NCI-H748 (cell line): ENCODE data around the gene ZNF609.

Source experiments
- DNase-seq: peaks from one replicate; lab custom pipeline; 2025; ENCODE audit not compliant: unreplicated experiment; lab: John Stamatoyannopoulos, UW

The ZNF609 gene

DNA sequence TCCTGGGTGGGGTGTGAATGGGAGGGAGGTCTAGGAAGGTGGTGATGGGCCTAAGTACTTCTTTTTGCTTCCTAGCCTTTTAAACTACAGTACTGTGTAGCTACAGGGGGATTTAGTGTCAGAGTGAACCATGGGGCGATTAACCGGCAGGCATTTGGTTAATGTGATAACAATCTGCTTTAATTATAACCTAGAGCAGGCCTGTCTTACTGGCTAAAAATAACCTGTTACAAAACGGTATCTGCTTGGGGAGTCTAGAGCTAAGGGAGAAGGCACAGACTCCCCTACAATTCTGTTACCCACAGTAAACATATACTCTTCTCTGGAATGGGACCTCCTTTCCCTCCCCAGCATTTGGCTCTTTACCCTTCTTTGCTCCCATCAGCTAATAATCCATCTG lies 229.6 kb downstream of the ZNF609 start:
- no peak for DNase-seq

GRCh38 chr15:64690578-64691296 lies 230.4 kb downstream of the ZNF609 start:
- no peak for DNase-seq

GRCh38 chr15:64691896-64692565 lies 231.7 kb downstream of the ZNF609 start:
- no peak for DNase-seq

- DNase-seq: no peak
Measured at GRCh38 chr15:64693134-64693533, 232.8 kb downstream of the ZNF609 start.

GRCh38 chr15:64694816-64695215 lies 234.4 kb downstream of the ZNF609 start:
- no peak for DNase-seq

GRCh38 chr15:64695561-64695992 lies 235.2 kb downstream of the ZNF609 start:
- DNase-seq: peak; percentile 4

GRCh38 chr15:64696481-64696880 lies 236.1 kb downstream of the ZNF609 start:
- DNase-seq: no peak

DNA sequence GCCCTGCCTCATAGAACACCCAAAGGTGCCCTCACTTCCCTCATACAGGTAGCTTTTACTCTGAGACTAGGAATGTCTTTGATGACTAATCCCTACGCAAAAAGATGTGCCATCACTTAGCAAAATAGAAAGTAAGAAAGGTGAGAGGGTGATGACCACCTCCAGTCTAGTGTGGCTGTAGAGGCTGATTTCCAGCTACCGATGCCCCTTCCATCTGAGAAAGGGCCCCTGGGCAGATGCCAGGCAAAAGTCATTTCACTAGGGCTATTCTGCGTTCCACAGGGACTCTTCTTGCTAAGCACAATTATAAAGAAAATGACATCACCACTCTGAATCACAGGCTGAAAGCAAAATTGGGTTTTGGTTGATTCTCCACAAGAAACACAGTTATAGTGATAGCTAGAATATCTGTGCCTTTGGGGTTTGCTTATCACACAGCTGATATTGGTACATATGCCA lies 237.6 kb downstream of the ZNF609 start:
- no peak for DNase-seq

DNA sequence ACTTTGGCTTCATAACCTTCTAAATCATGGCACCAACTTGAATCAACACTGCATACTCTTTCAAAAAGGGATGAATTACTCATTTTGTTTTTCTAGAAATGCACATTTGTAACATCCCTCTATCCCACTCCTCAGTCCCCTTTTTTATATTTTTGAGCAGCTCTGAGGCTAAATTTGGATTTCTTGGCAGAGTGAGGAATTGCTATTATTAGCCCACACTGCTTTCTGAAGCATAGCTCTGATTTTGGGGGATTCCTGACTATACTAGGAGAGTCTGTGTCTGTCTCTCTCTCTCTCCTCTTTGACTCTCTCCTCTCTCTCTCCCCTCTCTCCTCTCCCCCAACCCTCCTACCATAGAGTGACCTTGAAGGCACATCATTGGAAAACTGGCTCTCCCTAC lies 238.4 kb downstream of the ZNF609 start:
- no peak for DNase-seq

- no peak for DNase-seq
Measured at GRCh38 chr15:64699751-64700388, 239.5 kb downstream of the ZNF609 start.

GRCh38 chr15:64701051-64701450 lies 240.7 kb downstream of the ZNF609 start:
- DNase-seq: no peak

DNA sequence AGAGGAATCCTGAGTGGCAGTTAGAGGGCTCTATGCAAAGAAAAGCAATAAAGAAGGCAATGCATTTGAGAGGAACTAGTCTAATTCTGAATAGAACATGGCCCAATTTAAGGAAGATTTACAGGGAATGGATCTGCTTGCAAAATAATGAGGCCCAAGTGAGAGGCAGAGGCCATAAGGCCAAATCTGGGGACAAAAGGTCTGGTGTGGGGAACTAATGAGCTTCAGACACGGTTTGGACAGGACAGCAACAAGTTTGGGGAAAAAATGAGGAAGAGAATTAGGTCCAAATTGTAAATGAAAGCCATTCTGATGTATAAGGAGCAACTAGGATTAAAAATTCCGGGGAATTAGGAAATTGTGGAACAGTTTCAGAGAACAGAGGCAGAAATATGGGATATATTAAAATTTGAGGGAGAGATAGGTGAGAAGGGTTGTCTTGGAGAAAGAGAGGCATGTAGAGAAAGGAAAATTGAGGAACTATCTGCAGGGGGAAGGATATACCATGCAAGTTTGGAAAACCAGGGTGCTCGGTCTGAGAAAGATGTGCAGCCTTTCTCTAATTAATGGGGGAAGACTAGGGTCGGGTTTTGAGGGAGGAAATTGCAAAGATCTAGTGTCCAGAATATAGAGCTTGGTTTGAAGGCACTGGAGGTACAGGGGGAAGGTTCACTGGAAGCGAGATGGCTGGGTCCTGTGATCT lies 241.3 kb downstream of the ZNF609 start:
- no peak for DNase-seq

DNA sequence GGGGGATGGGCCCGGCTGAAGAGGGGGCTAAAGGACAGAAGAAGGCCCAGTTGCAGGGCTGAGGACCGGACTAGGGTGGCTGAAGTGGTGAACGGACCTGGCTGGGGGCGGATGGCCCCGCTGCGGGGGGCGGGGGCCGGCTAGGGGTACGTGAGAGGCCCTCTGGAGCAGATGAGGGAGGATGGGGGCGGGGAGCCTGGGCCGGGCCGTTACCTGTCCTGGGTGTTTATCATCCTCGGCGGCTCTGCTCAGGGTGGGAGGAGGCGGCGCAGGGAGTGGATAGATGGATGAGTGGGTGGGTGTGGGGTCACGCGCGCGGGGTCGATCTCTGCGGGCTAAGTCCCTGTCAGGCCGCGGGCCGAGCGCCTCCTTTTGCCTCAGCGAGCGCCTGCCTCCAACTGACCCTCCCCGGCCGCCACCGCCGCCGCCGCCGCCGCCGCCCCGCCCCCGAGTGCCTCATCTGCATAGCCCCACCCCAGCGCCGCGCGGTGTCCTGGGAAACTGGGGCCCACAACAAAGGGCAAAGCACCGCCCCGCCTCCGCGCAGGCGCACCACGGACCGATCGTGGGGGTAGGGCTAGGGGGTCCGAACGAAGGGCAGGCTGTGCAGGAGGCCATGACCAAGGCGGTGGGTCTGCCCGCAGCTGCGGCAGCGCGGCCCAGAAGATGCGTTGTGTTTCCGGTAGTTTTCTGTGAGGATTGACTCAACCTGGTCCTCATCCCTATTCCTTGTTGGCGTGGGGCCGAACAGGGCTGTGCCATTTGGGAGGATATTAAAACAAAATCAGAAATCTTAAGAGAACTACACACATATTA lies 242.6 kb downstream of the ZNF609 start:
- DNase-seq: peak; percentile 90

GRCh38 chr15:64703632-64703959 lies 243.2 kb downstream of the ZNF609 start:
- DNase-seq: no peak

DNA sequence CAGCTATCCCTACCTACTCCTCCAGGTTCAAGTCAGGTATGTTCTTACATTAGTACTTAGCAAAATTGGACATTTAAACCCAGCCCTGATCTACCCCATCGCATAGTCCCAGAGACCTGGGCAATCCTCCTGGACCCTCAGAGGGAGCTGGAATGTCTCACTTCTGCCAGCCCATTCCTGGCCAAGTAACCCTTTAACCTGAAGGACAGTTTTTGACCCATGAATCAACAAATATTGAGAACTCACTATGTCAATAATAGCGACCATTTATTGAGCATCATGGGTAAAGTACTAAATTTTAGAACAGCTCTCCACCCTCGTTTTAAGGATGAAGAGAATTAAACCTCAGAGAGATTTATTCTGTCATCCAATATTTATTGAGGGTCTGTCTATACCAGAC lies 244.6 kb downstream of the ZNF609 start:
- DNase-seq: no peak

GRCh38 chr15:64706011-64706911 lies 245.9 kb downstream of the ZNF609 start:
- no peak for DNase-seq

GRCh38 chr15:64710676-64711428 lies 250.5 kb downstream of the ZNF609 start:
- DNase-seq: no peak

- DNase-seq: no peak
Measured at GRCh38 chr15:64712353-64712752, 252.0 kb downstream of the ZNF609 start.

DNA sequence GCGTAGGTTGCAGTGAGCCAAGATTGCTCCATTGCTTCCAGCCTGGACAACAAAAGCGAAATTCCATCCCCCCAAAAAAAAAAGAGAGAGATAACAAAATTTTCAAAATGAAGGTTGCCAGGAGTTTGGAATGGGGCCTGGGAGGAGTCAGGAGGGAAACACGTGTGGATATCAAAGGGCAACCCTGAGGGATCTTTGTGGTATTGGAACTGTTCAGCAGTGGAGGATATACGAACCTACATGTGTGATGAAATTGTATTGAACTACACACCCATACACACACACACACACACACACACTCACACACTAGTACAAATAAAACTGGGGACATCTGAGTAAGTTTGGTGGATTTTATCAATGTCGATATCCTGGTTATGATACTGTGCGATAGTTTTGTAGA lies 253.2 kb downstream of the ZNF609 start:
- DNase-seq: no peak
